Mesenchymal stem cell (in vitro differentiated cells and primary cell): ENCODE results near the gene FHIT.
"Not testable (repeated sequence)": the region's sequence is repeated elsewhere in the genome, so short reads cannot be mapped to it uniquely, and the experiment has no call there.

Source experiments
- DNase-seq: peaks from one replicate; pipeline ENCODE4 v3.0.0-alpha.2; 2013
- H2AFZ ChIP-seq: one replicate; pipeline ENCODE4 v1.6.1; 2013; ENCODE audit warnings: low read depth, mild to moderate bottlenecking, control low read depth, inconsistent platforms, low read length, moderate library complexity
- H2AK5ac ChIP-seq: 2 replicates; pipeline ENCODE4 v1.6.1; 2013; ENCODE audit warnings: low read length, moderate library complexity, mild to moderate bottlenecking, inconsistent platforms; ENCODE audit not compliant: severe bottlenecking
- H2BK120ac ChIP-seq: one replicate; pipeline ENCODE4 v1.6.1; 2013; ENCODE audit warnings: low read depth, mild to moderate bottlenecking, inconsistent platforms, low read length, moderate library complexity
- H2BK12ac ChIP-seq, 2 experiments: one replicate each; pipeline ENCODE4 v1.6.1; 2013; ENCODE audit warnings: inconsistent platforms in 2 of 2, low read length in 2 of 2, mild to moderate bottlenecking in 2 of 2, moderate library complexity in 2 of 2, control low read depth in 1 of 2
- H2BK15ac ChIP-seq: one replicate; pipeline ENCODE4 v1.6.1; 2013; ENCODE audit warnings: mild to moderate bottlenecking, low read depth, inconsistent platforms; ENCODE audit not compliant: poor library complexity, severe bottlenecking
- H2BK5ac ChIP-seq: 2 replicates; pipeline ENCODE4 v1.6.1; 2013; ENCODE audit warnings: low read depth, mild to moderate bottlenecking, low read length, control low read depth, inconsistent platforms; ENCODE audit not compliant: poor library complexity, severe bottlenecking
- H3K14ac ChIP-seq, 2 experiments: one replicate each; pipeline ENCODE4 v1.6.1; 2013; ENCODE audit warnings: inconsistent platforms in 2 of 2, low read length in 2 of 2, control low read depth in 1 of 2, mild to moderate bottlenecking in 1 of 2, moderate library complexity in 1 of 2
- H3K18ac ChIP-seq, 2 experiments: one replicate each; pipeline ENCODE4 v1.6.1; 2013; ENCODE audit warnings: inconsistent platforms in 2 of 2, low read length in 2 of 2, control low read depth in 1 of 2, low read depth in 1 of 2, mild to moderate bottlenecking in 1 of 2
- H3K23ac ChIP-seq, 2 experiments: one replicate each; pipeline ENCODE4 v1.6.1; 2013; ENCODE audit warnings: inconsistent platforms in 2 of 2, low read length in 2 of 2, mild to moderate bottlenecking in 2 of 2, moderate library complexity in 2 of 2, control low read depth in 1 of 2
- H3K27ac ChIP-seq: 2 replicates; pipeline ENCODE4 v1.5.1; 2013; ENCODE audit warnings: mild to moderate bottlenecking, moderate library complexity, low read length, control low read depth, inconsistent platforms; ENCODE audit not compliant: poor library complexity, severe bottlenecking
- H3K27me3 ChIP-seq, 2 experiments: 2 replicates each; pipeline versions ENCODE4 v1.6.1 to v1.7.0; 2013; ENCODE audit warnings: low read length in 2 of 2, mild to moderate bottlenecking in 2 of 2, moderate library complexity in 2 of 2, control low read depth in 1 of 2, inconsistent platforms in 1 of 2; ENCODE audit not compliant: control insufficient read depth in 1 of 2, insufficient read depth in 1 of 2
- H3K36me3 ChIP-seq, 2 experiments: 2 replicates each; pipeline versions ENCODE4 v1.6.1 to v1.7.0; 2013; ENCODE audit warnings: low read length in 2 of 2, control low read depth in 1 of 2, inconsistent platforms in 1 of 2, low read depth in 1 of 2, mild to moderate bottlenecking in 1 of 2; ENCODE audit not compliant: insufficient read depth in 2 of 2, control insufficient read depth in 1 of 2
- H3K4ac ChIP-seq, 2 experiments: one replicate each; pipeline ENCODE4 v1.6.1; 2013; ENCODE audit warnings: inconsistent platforms in 2 of 2, low read length in 2 of 2, mild to moderate bottlenecking in 2 of 2, moderate library complexity in 2 of 2, control low read depth in 1 of 2, low read depth in 1 of 2
- H3K4me1 ChIP-seq: 2 replicates; pipeline ENCODE4 v1.6.1; 2013; ENCODE audit warnings: low read depth, low read length, control low read depth; ENCODE audit not compliant: control insufficient read depth, insufficient read depth
- H3K4me2 ChIP-seq: 2 replicates; pipeline ENCODE4 v1.6.1; 2013; ENCODE audit warnings: low read length, mild to moderate bottlenecking, inconsistent platforms; ENCODE audit not compliant: poor library complexity, severe bottlenecking
- H3K4me3 ChIP-seq, 2 experiments: 2 replicates each; pipeline versions ENCODE4 v1.5.1 to v1.7.0; 2013; ENCODE audit warnings: low read length in 2 of 2, mild to moderate bottlenecking in 2 of 2, control low read depth in 1 of 2, low read depth in 1 of 2; ENCODE audit not compliant: insufficient read depth in 1 of 2
- H3K79me1 ChIP-seq: replicated peaks from 2 replicates; pipeline ENCODE4 v1.6.1; 2013; ENCODE audit warnings: mild to moderate bottlenecking, control low read depth, low read length, inconsistent platforms; ENCODE audit not compliant: poor library complexity, severe bottlenecking
- H3K9ac ChIP-seq: 2 replicates; pipeline ENCODE4 v1.7.0; 2013; ENCODE audit warnings: mild to moderate bottlenecking, low read length, moderate library complexity
- H3K9me3 ChIP-seq: 2 replicates; pipeline ENCODE4 v1.7.0; 2013; ENCODE audit warnings: mild to moderate bottlenecking, low read length; ENCODE audit not compliant: control insufficient read depth
- H4K8ac ChIP-seq: one replicate; pipeline ENCODE4 v1.6.1; 2013; ENCODE audit warnings: inconsistent platforms, mild to moderate bottlenecking, low read length, moderate library complexity
- H4K91ac ChIP-seq: one replicate; pipeline ENCODE4 v1.6.1; 2013; ENCODE audit warnings: mild to moderate bottlenecking, low read length, inconsistent platforms
- WGBS: methylation state at CpG from one replicate; pipeline ENCODE4 v1.1.7; 2013; ENCODE audit warnings: mixed read lengths; 5-methylcytosine and 5-hydroxymethylcytosine counted together

The FHIT gene

GRCh38 chr3:59809016-59809415 lies 1442.2 kb downstream of the FHIT start:
- H3K4ac ChIP-seq: no peak overlapping the region
- no peak overlapping the region for H3K23ac ChIP-seq
- DNase-seq: peak; percentile 58
- no peak overlapping the region for H2BK120ac ChIP-seq
- peak overlapping the region in 1 of 2 experiments; percentile 4 for H2BK12ac ChIP-seq
- no peak overlapping the region for H3K14ac ChIP-seq
- no peak overlapping the region for H3K4me2 ChIP-seq
- no peaks in the 10 kb centered on the region for H3K9me3 ChIP-seq
- no peak overlapping the region for H2BK5ac ChIP-seq
- peak overlapping the region; percentile 65 for H3K9ac ChIP-seq
- no peaks in the 10 kb centered on the region for H3K36me3 ChIP-seq
- no peaks in the 10 kb centered on the region for H3K27me3 ChIP-seq
- no peak overlapping the region for H2AFZ ChIP-seq
- no peaks in the 10 kb centered on the region for H3K79me1 ChIP-seq
- H2AK5ac ChIP-seq: peak overlapping the region; percentile 51
- H3K4me3 ChIP-seq: no peak overlapping the region
- H3K4me1 ChIP-seq: peaks cover 12% of the 10 kb centered on the region
- H3K27ac ChIP-seq: no peak overlapping the region
- H4K91ac ChIP-seq: no peak overlapping the region
- no peak overlapping the region for H4K8ac ChIP-seq
- H2BK15ac ChIP-seq: no peak overlapping the region
- no peak overlapping the region for H3K18ac ChIP-seq
- 35% methylated on average over 4 of the region's 4 CpGs for WGBS

GRCh38 chr3:59808446-59808845 lies 1442.8 kb downstream of the FHIT start:
- H3K9ac ChIP-seq: no peak overlapping the region
- no peak overlapping the region for H2BK5ac ChIP-seq
- no peak overlapping the region for H2BK120ac ChIP-seq
- H2BK15ac ChIP-seq: no peak overlapping the region
- H2AFZ ChIP-seq: no peak overlapping the region
- H3K27me3 ChIP-seq: no peaks in the 10 kb centered on the region
- DNase-seq: peak; percentile 3
- H3K23ac ChIP-seq: no peak overlapping the region
- H4K8ac ChIP-seq: no peak overlapping the region
- peaks cover 9% of the 10 kb centered on the region for H3K4me1 ChIP-seq
- H3K18ac ChIP-seq: peak overlapping the region; percentile 8 to 63
- H3K4me2 ChIP-seq: no peak overlapping the region
- no peak overlapping the region for H3K27ac ChIP-seq
- 64% methylated on average over 7 of the region's 7 CpGs for WGBS
- H3K79me1 ChIP-seq: no peaks in the 10 kb centered on the region
- H3K36me3 ChIP-seq: no peaks in the 10 kb centered on the region
- H4K91ac ChIP-seq: no peak overlapping the region
- no peak overlapping the region for H3K14ac ChIP-seq
- peak overlapping the region in 1 of 2 experiments; percentile 54 for H3K4ac ChIP-seq
- H2BK12ac ChIP-seq: peak overlapping the region in 1 of 2 experiments; percentile 66
- H3K9me3 ChIP-seq: no peaks in the 10 kb centered on the region
- no peak overlapping the region for H3K4me3 ChIP-seq
- peak overlapping the region; percentile 10 for H2AK5ac ChIP-seq

- Histone ChIP-seq H3K9me3 (no peaks in the 10 kb centered on the region), H3K27ac (no peak overlapping the region), H3K14ac (no peak overlapping the region), H4K8ac (no peak overlapping the region), H3K9ac (no peak overlapping the region), H2BK15ac (no peak overlapping the region), H2BK5ac (no peak overlapping the region), H3K4me2 (no peak overlapping the region), H2AFZ (no peak overlapping the region), H2BK12ac (no peak overlapping the region), H3K23ac (no peak overlapping the region), H3K79me1 (no peaks in the 10 kb centered on the region), H4K91ac (no peak overlapping the region), H2AK5ac (peak overlapping the region; percentile 44), H2BK120ac (no peak overlapping the region), H3K36me3 (no peaks in the 10 kb centered on the region), H3K4ac (no peak overlapping the region), H3K4me3 (no peak overlapping the region), H3K4me1 (peaks cover 2% of the 10 kb centered on the region), H3K18ac (no peak overlapping the region), H3K27me3 (no peaks in the 10 kb centered on the region)
- 83% methylated on average over 11 of the region's 11 CpGs for WGBS
- DNase-seq: no peak
Measured at GRCh38 chr3:59803268-59803667, 1448.0 kb downstream of the FHIT start.

- H2BK5ac ChIP-seq, H3K9me3 ChIP-seq, H3K27ac ChIP-seq, H4K8ac ChIP-seq, H2BK15ac ChIP-seq, H3K23ac ChIP-seq, H2AFZ ChIP-seq, H3K27me3 ChIP-seq, H3K4me1 ChIP-seq, H3K79me1 ChIP-seq, H3K18ac ChIP-seq, DNase-seq, H3K4me2 ChIP-seq, H3K4ac ChIP-seq, H2BK12ac ChIP-seq, H3K14ac ChIP-seq, H2BK120ac ChIP-seq, H4K91ac ChIP-seq, H3K9ac ChIP-seq, H3K4me3 ChIP-seq, H2AK5ac ChIP-seq, H3K36me3 ChIP-seq: not testable (repeated sequence)
- WGBS: 84% methylated on average over 5 of the region's 5 CpGs
Measured at GRCh38 chr3:59802453-59802852, 1448.8 kb downstream of the FHIT start.
